ENCODE results near the gene SLC10A7.
A peak's percentile ranks its signal among the peaks of the same experiment; 100 is the strongest.

Gene SLC10A7

GRCh38 chr4:146446555-146446954, 75.2 kb downstream of the SLC10A7 start:
- Histone ChIP-seq H3K23ac (ENCODE audit: low read length in 2 of 2) (no peak overlapping the region), H3K36me3 (ENCODE audit: control insufficient read depth in 1 of 2, insufficient read depth in 2 of 2, low read depth in 1 of 2, low read length in 2 of 2) (peaks cover 0 to 4% of the 10 kb centered on the region in 2 experiments), H3K18ac (ENCODE audit: low read depth in 1 of 2, low read length in 2 of 2) (no peak overlapping the region), H2AK5ac (ENCODE audit: low read length, severe bottlenecking) (no peak overlapping the region), H3K4me2 (ENCODE audit: low read length, poor library complexity, severe bottlenecking) (no peak overlapping the region), H3K4me1 (ENCODE audit: control insufficient read depth, insufficient read depth, low read depth, low read length) (no peaks in the 10 kb centered on the region), H2BK5ac (ENCODE audit: low read depth, low read length, poor library complexity, severe bottlenecking) (no peak overlapping the region), H3K9ac (ENCODE audit: low read length) (no peak overlapping the region), H3K4me3 (ENCODE audit: insufficient read depth in 1 of 2, low read depth in 1 of 2, low read length in 2 of 2) (no peak overlapping the region), H3K14ac (ENCODE audit: low read length in 2 of 2) (no peak overlapping the region), H4K8ac (ENCODE audit: low read length) (no peak overlapping the region), H3K27ac (ENCODE audit: low read length, poor library complexity, severe bottlenecking) (no peak overlapping the region), H2AFZ (ENCODE audit: low read depth, low read length) (no peak overlapping the region), H4K91ac (ENCODE audit: low read length) (no peak overlapping the region), H2BK15ac (ENCODE audit: low read depth, poor library complexity, severe bottlenecking) (no peak overlapping the region), H3K4ac (ENCODE audit: low read depth in 1 of 2, low read length in 2 of 2) (no peak overlapping the region), H3K27me3 (ENCODE audit: control insufficient read depth in 1 of 2, insufficient read depth in 1 of 2, low read length in 2 of 2) (no peaks in the 10 kb centered on the region), H3K9me3 (ENCODE audit: control insufficient read depth, low read length) (no peaks in the 10 kb centered on the region), H2BK120ac (ENCODE audit: low read depth, low read length) (no peak overlapping the region), H2BK12ac (ENCODE audit: low read length in 2 of 2) (no peak overlapping the region), H3K79me1 (replicated peaks; ENCODE audit: low read length, poor library complexity, severe bottlenecking) (peaks cover 7% of the 10 kb centered on the region)
- DNase-seq: no peak
- 98% methylated on average over 3 of the region's 4 CpGs for WGBS

DNA sequence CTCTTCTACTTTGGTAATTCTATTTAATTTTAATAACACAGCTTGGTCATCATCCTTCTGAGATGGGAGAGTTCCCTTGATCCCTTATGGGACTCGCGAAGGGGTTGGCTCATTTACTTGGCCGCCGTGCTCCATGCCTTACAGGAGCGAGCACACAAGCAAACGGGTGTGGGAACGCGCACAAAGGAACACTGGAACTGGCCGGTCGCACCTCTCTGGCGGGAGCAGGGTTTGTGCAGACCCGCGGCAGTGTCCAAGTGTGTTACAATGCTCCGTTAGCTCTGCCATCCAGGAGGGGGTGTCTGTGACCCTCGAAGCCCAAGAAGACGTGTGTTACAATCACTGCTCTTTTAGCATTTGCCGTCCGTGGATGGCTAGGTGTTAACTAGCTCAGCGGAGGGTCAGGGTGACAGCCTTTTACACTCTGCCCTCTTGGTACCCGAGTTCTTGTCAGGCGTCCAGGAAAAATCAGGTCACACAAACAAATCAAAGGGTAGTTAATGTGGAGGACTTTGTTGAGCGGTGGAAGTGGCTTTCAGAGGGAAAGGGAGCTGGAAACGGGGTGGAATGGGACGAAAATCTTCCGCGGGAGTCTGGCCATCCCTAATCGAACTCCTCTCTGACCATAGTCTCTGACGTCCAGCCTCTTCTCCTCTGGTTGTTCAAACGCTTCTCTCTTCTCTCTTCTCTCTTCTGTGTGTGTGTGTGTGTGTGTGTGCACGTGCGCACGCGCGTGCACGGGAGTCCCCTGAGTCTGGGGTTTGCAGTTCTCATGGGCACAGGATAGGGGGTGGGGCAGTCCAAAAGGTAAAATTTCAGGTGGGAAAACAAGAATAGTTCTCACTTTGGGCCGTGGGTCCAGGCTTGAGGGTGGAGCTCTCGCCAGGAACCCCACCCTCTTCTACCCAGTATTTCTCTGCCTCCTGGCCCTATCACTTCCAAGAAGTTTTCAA, 76.3 kb downstream of the SLC10A7 start:
- Histone ChIP-seq H3K9me3 (ENCODE audit: control insufficient read depth, low read length) (no peaks in the 10 kb centered on the region), H2BK12ac (ENCODE audit: low read length in 2 of 2) (no peak overlapping the region), H3K27ac (ENCODE audit: low read length, poor library complexity, severe bottlenecking) (no peak overlapping the region), H3K14ac (ENCODE audit: low read length in 2 of 2) (no peak overlapping the region), H4K8ac (ENCODE audit: low read length) (no peak overlapping the region), H3K27me3 (ENCODE audit: control insufficient read depth in 1 of 2, insufficient read depth in 1 of 2, low read length in 2 of 2) (no peaks in the 10 kb centered on the region), H2BK15ac (ENCODE audit: low read depth, poor library complexity, severe bottlenecking) (no peak overlapping the region), H2BK5ac (ENCODE audit: low read depth, low read length, poor library complexity, severe bottlenecking) (no peak overlapping the region), H2AK5ac (ENCODE audit: low read length, severe bottlenecking) (no peak overlapping the region), H3K79me1 (replicated peaks; ENCODE audit: low read length, poor library complexity, severe bottlenecking) (peaks cover 7% of the 10 kb centered on the region), H2AFZ (ENCODE audit: low read depth, low read length) (no peak overlapping the region), H3K4me2 (ENCODE audit: low read length, poor library complexity, severe bottlenecking) (no peak overlapping the region), H3K23ac (ENCODE audit: low read length in 2 of 2) (no peak overlapping the region), H2BK120ac (ENCODE audit: low read depth, low read length) (no peak overlapping the region), H3K36me3 (ENCODE audit: control insufficient read depth in 1 of 2, insufficient read depth in 2 of 2, low read depth in 1 of 2, low read length in 2 of 2) (peaks cover 0 to 4% of the 10 kb centered on the region in 2 experiments), H3K4ac (ENCODE audit: low read depth in 1 of 2, low read length in 2 of 2) (no peak overlapping the region), H3K18ac (ENCODE audit: low read depth in 1 of 2, low read length in 2 of 2) (no peak overlapping the region), H3K9ac (ENCODE audit: low read length) (no peak overlapping the region), H3K4me3 (ENCODE audit: insufficient read depth in 1 of 2, low read depth in 1 of 2, low read length in 2 of 2) (no peak overlapping the region), H3K4me1 (ENCODE audit: control insufficient read depth, insufficient read depth, low read depth, low read length) (no peaks in the 10 kb centered on the region), H4K91ac (ENCODE audit: low read length) (no peak overlapping the region)
- DNase-seq: no peak
- WGBS: 96% methylated on average over 24 of the region's 37 CpGs

DNA sequence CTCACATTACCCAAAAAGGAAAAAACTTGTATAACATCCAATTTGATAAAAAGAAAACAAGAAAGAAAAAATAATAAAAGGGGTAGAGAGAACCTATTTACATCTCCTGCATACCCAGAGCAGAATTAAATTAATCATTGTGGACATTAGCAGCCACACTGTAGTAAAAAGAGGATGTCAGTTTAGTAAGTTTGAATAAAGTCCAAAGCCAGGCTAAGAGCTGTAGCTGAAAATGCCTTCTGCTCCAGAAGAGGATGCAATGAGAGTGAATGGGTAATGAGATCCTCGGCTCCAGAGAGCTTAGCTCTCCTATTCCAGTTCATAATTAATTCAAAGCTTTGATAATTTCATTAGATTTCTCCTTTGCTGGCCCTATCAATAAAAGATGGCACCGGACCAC, 78.2 kb downstream of the SLC10A7 start:
- DNase-seq: no peak
- Histone ChIP-seq H3K27me3 (ENCODE audit: control insufficient read depth in 1 of 2, insufficient read depth in 1 of 2, low read length in 2 of 2) (no peaks in the 10 kb centered on the region), H3K4ac (ENCODE audit: low read depth in 1 of 2, low read length in 2 of 2) (no peak overlapping the region), H3K9ac (ENCODE audit: low read length) (no peak overlapping the region), H4K91ac (ENCODE audit: low read length) (no peak overlapping the region), H2AK5ac (ENCODE audit: low read length, severe bottlenecking) (no peak overlapping the region), H3K4me1 (ENCODE audit: control insufficient read depth, insufficient read depth, low read depth, low read length) (no peaks in the 10 kb centered on the region), H3K36me3 (ENCODE audit: control insufficient read depth in 1 of 2, insufficient read depth in 2 of 2, low read depth in 1 of 2, low read length in 2 of 2) (peaks cover 0 to 4% of the 10 kb centered on the region in 2 experiments), H3K79me1 (replicated peaks; ENCODE audit: low read length, poor library complexity, severe bottlenecking) (peaks cover 3% of the 10 kb centered on the region), H4K8ac (ENCODE audit: low read length) (no peak overlapping the region), H3K4me3 (ENCODE audit: insufficient read depth in 1 of 2, low read depth in 1 of 2, low read length in 2 of 2) (no peak overlapping the region), H3K23ac (ENCODE audit: low read length in 2 of 2) (no peak overlapping the region), H2BK5ac (ENCODE audit: low read depth, low read length, poor library complexity, severe bottlenecking) (no peak overlapping the region), H3K18ac (ENCODE audit: low read depth in 1 of 2, low read length in 2 of 2) (no peak overlapping the region), H3K9me3 (ENCODE audit: control insufficient read depth, low read length) (no peaks in the 10 kb centered on the region), H3K14ac (ENCODE audit: low read length in 2 of 2) (no peak overlapping the region), H2BK12ac (ENCODE audit: low read length in 2 of 2) (no peak overlapping the region), H2BK120ac (ENCODE audit: low read depth, low read length) (no peak overlapping the region), H2BK15ac (ENCODE audit: low read depth, poor library complexity, severe bottlenecking) (no peak overlapping the region), H2AFZ (ENCODE audit: low read depth, low read length) (no peak overlapping the region), H3K4me2 (ENCODE audit: low read length, poor library complexity, severe bottlenecking) (no peak overlapping the region), H3K27ac (ENCODE audit: low read length, poor library complexity, severe bottlenecking) (no peak overlapping the region)
- 88% methylated on average over 2 of the region's 2 CpGs for WGBS

GRCh38 chr4:146442801-146443200, 78.9 kb downstream of the SLC10A7 start:
- Histone ChIP-seq H3K18ac (ENCODE audit: low read depth in 1 of 2, low read length in 2 of 2) (no peak overlapping the region), H2BK12ac (ENCODE audit: low read length in 2 of 2) (no peak overlapping the region), H3K79me1 (replicated peaks; ENCODE audit: low read length, poor library complexity, severe bottlenecking) (peaks cover 3% of the 10 kb centered on the region), H3K9me3 (ENCODE audit: control insufficient read depth, low read length) (no peaks in the 10 kb centered on the region), H2BK15ac (ENCODE audit: low read depth, poor library complexity, severe bottlenecking) (no peak overlapping the region), H3K27me3 (ENCODE audit: control insufficient read depth in 1 of 2, insufficient read depth in 1 of 2, low read length in 2 of 2) (no peaks in the 10 kb centered on the region), H3K4me1 (ENCODE audit: control insufficient read depth, insufficient read depth, low read depth, low read length) (no peaks in the 10 kb centered on the region), H3K27ac (ENCODE audit: low read length, poor library complexity, severe bottlenecking) (no peak overlapping the region), H4K8ac (ENCODE audit: low read length) (no peak overlapping the region), H3K14ac (ENCODE audit: low read length in 2 of 2) (no peak overlapping the region), H2BK5ac (ENCODE audit: low read depth, low read length, poor library complexity, severe bottlenecking) (no peak overlapping the region), H3K36me3 (ENCODE audit: control insufficient read depth in 1 of 2, insufficient read depth in 2 of 2, low read depth in 1 of 2, low read length in 2 of 2) (peaks cover 0 to 4% of the 10 kb centered on the region in 2 experiments), H3K4me2 (ENCODE audit: low read length, poor library complexity, severe bottlenecking) (no peak overlapping the region), H4K91ac (ENCODE audit: low read length) (no peak overlapping the region), H2AK5ac (ENCODE audit: low read length, severe bottlenecking) (no peak overlapping the region), H3K23ac (ENCODE audit: low read length in 2 of 2) (no peak overlapping the region), H2AFZ (ENCODE audit: low read depth, low read length) (no peak overlapping the region), H3K9ac (ENCODE audit: low read length) (peak overlapping the region; percentile 7), H3K4me3 (ENCODE audit: insufficient read depth in 1 of 2, low read depth in 1 of 2, low read length in 2 of 2) (no peak overlapping the region), H3K4ac (ENCODE audit: low read depth in 1 of 2, low read length in 2 of 2) (no peak overlapping the region), H2BK120ac (ENCODE audit: low read depth, low read length) (no peak overlapping the region)
- DNase-seq: peak; percentile 61
- no CpG with 5 or more reads among the region's 1 CpG for WGBS

Measured in mesenchymal stem cell (in vitro differentiated cells and primary cell).